ENCODE data around the gene ATP13A3. TPM values are rescaled to one million over a fixed set of nuclear protein-coding genes. Genes with fewer than 3 reads are reported as not detected.
A peak's percentile ranks its signal among the peaks of the same experiment; 100 is the strongest.

Gene ATP13A3
- total and polyA plus RNA-seq, 9 of the 15 experiments (the other 6 are each of a cell fraction or from before 2014, with no cell fraction given): 16.6 to 135 (median 86.6) TPM

- TF ChIP-seq NR3C1 (CRISPR knock-in tag; IDR thresholded peaks at IDR 0.05) (no peak), ZNF263 (CRISPR knock-in tag; IDR thresholded peaks at IDR 0.05; ENCODE audit: borderline replicate concordance) (peak; percentile 64; the same call in 1 of the 2 replicates), CREBBP (IDR thresholded peaks at IDR 0.05; ENCODE audit: low read depth, low read length) (no peak), MEIS2 (IDR thresholded peaks at IDR 0.05; ENCODE audit: partially characterized antibody) (peak; percentile 38)
These were observed 1.4 kb upstream of the ATP13A3 start (continued) for GRCh38 chr3:194488055-194488742.

GRCh38 chr3:194487289-194488054, 670 bp upstream of the ATP13A3 start:
- in situ Hi-C loops (cut with MboI): no loop called here
- H3K27ac ChIP-seq (ENCODE audit: extremely low read depth, low read depth, low read length): peak overlapping the region; percentile 93
- TF ChIP-seq, protein P1, sequence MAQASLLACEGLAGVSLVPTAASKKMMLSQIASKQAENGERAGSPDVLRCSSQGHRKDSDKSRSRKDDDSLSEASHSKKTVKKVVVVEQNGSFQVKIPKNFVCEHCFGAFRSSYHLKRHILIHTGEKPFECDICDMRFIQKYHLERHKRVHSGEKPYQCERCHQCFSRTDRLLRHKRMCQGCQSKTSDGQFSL (CRISPR knock-in tag; IDR thresholded peaks at IDR 0.05): 0 out of 2 replicates have a peak, but pooled peaks have one; percentile 26
- TF ChIP-seq, protein P1 (tag; IDR thresholded peaks at IDR 0.05): no peak
- TF ChIP-seq, protein P2, sequence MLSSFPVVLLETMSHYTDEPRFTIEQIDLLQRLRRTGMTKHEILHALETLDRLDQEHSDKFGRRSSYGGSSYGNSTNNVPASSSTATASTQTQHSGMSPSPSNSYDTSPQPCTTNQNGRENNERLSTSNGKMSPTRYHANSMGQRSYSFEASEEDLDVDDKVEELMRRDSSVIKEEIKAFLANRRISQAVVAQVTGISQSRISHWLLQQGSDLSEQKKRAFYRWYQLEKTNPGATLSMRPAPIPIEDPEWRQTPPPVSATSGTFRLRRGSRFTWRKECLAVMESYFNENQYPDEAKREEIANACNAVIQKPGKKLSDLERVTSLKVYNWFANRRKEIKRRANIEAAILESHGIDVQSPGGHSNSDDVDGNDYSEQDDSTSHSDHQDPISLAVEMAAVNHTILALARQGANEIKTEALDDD (IDR thresholded peaks at IDR 0.05): no peak
- TF ChIP-seq L3MBTL2 (IDR thresholded peaks at IDR 0.05): peak; percentile 90
- TF ChIP-seq ZBTB11 (CRISPR knock-in tag; IDR thresholded peaks at IDR 0.05): peak in 2 of 3 experiments; percentile 51 to 62; a peak in 3 of 6 replicates
- TF ChIP-seq CXXC5 (CRISPR knock-in tag; IDR thresholded peaks at IDR 0.05): peak; percentile 87; the same call in 1 of the 2 replicates

More at GRCh38 chr3:194487289-194488054, 670 bp upstream of the ATP13A3 start:
- peak overlapping the region; percentile 85 to 94 for H3K9ac ChIP-seq (ENCODE audit: insufficient read depth in 1 of 2, low read depth in 2 of 2, low read length in 2 of 2)
- no peaks in the 10 kb centered on the region for H3K9me3 ChIP-seq (replicated peaks; ENCODE audit: control insufficient read depth, insufficient read depth, low read depth, low read length)
- peaks cover 30% of the 10 kb centered on the region for H3K36me3 ChIP-seq (ENCODE audit: control insufficient read depth, insufficient read depth, low read length)
- intact Hi-C loops (cut with micrococcal nuclease): loop anchor here (5.0 to 10.0 kb wide), 2 partner anchors 35 to 403 kb away; no protein-coding TSS in a partner anchor
- H3K9me1 ChIP-seq (ENCODE audit: control insufficient read depth, insufficient read depth, low read length): no peaks in the 10 kb centered on the region
- no peaks in the 10 kb centered on the region for H3K27me3 ChIP-seq (ENCODE audit: control insufficient read depth in 2 of 2, insufficient read depth in 2 of 2, low read length in 2 of 2)
- 1% methylated on average over 54 of the region's 56 CpGs for WGBS (ENCODE audit: insufficient coverage, low coverage, missing lambda C conversion rate)
- peak; percentile 63 for ATAC-seq
- FAIRE-seq: no peak
- ChIA-PET CTCF (ENCODE audit: low intra/inter-chr PET ratio) (interaction anchor here (1.4 kb wide), 1 partner anchor 15 kb away, joined by 5 read pairs; no protein-coding TSS in a partner anchor), POLR2A (interaction anchor here (0.8 to 2.0 kb wide), 5 partner anchors 11 to 787 kb away, joined by 3 to 12 read pairs (median 5); no protein-coding TSS in a partner anchor)
- H3K4me1 ChIP-seq (replicated peaks in 1 of 2; ENCODE audit: control insufficient read depth in 2 of 2, insufficient read depth in 2 of 2, low read length in 2 of 2): peaks cover 48 to 55% of the 10 kb centered on the region in 2 experiments
- peak overlapping the region; percentile 89 for H2AFZ ChIP-seq (ENCODE audit: low read depth, low read length)
- DNase-seq (ENCODE audit: extremely low read depth in 1 of 4, low spot score in 3 of 4): peak; percentile 54 to 83 (median 60)
- H3K79me2 ChIP-seq (ENCODE audit: control insufficient read depth, insufficient read depth, low read length): peaks cover 51% of the 10 kb centered on the region
- TSS peak; percentile 78 for BruUV-seq (replicated peaks)
- peak overlapping the region; percentile 93 for H3K4me2 ChIP-seq (ENCODE audit: insufficient read depth, low read length)
- H3K4me3 ChIP-seq: peak overlapping the region; percentile 66
- H4K20me1 ChIP-seq (replicated peaks; ENCODE audit: control insufficient read depth, insufficient read depth, low read length): peaks cover 9% of the 10 kb centered on the region; the same call in 1 of the 2 replicates
